ENCODE measurements around the gene TRMT2A. TPM values are rescaled to one million over a fixed set of nuclear protein-coding genes. Genes with fewer than 3 reads are reported as not detected.

Gene TRMT2A
- total and polyA plus RNA-seq, 2 donors from 2014 or later, result 37.3 to 50.0 TPM

DNA sequence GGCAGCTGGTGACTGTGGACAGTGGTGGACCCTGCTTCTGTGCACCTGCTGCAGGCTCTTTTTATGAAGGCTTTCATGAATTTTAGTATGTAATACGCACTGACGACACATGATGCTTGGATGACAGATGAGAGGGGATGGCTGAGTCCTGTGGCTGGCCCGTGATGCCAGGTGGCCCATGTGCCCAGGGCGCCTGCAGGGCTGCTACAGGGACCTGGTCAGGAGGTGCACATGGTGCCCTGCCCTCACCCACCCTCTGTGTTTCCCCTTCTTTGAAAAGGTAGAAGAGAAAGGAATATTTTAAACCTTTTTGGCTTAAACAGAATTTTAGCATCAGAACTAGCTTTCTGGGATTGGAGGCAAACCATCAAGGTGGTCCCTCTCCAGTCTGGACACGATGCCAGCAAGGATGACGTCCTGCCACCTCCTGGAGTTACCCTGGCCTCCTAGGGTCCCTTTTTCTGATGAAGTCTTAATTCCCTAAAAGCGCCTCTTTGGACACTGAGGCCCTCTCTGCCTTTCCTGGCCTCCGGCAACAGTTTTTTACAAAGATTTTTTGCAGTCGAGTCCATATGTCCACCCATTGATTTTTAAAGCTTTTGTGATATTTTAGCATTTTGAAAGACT lies 6.6 kb downstream of the TRMT2A start:
- H3K9me3 ChIP-seq (ENCODE audit: control insufficient read depth in 2 of 3, insufficient read depth in 1 of 3, low read length in 3 of 3), result no peaks in the 10 kb centered on the region
- no peak overlapping the region for H3K4me3 ChIP-seq (ENCODE audit: low read length in 3 of 3)
- FAIRE-seq (no peak), DNase-seq (peak in 1 of 5 donors; percentile 62)
- intact Hi-C loops (cut with DNase I), result loop anchor here (10.0 kb wide), 1 partner anchor 86 kb away; the partner anchor contains the start of gene TANGO2
- TF ChIP-seq, protein P1, sequence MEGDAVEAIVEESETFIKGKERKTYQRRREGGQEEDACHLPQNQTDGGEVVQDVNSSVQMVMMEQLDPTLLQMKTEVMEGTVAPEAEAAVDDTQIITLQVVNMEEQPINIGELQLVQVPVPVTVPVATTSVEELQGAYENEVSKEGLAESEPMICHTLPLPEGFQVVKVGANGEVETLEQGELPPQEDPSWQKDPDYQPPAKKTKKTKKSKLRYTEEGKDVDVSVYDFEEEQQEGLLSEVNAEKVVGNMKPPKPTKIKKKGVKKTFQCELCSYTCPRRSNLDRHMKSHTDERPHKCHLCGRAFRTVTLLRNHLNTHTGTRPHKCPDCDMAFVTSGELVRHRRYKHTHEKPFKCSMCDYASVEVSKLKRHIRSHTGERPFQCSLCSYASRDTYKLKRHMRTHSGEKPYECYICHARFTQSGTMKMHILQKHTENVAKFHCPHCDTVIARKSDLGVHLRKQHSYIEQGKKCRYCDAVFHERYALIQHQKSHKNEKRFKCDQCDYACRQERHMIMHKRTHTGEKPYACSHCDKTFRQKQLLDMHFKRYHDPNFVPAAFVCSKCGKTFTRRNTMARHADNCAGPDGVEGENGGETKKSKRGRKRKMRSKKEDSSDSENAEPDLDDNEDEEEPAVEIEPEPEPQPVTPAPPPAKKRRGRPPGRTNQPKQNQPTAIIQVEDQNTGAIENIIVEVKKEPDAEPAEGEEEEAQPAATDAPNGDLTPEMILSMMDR (IDR thresholded peaks at IDR 0.05; ENCODE audit: borderline replicate concordance, extremely low read depth, insufficient read depth), result no peak
- H3K27ac ChIP-seq (ENCODE audit: low read depth in 2 of 2, low read length in 2 of 2), result no peak overlapping the region
- H3K9ac ChIP-seq (ENCODE audit: low read length in 3 of 3), result no peak overlapping the region
- H3K4me1 ChIP-seq (ENCODE audit: control insufficient read depth in 2 of 3, insufficient read depth in 2 of 3, low read depth in 1 of 3, low read length in 3 of 3), result peaks cover 0 to 3% (median under 1%) of the 10 kb centered on the region in 3 donors
- no peaks in the 10 kb centered on the region for H3K27me3 ChIP-seq (ENCODE audit: control insufficient read depth, insufficient read depth, low read length)
- peaks cover 0 to 52% (median 33%) of the 10 kb centered on the region in 3 donors for H3K36me3 ChIP-seq (ENCODE audit: control insufficient read depth in 2 of 3, insufficient read depth in 3 of 3, low read length in 3 of 3)

DNA sequence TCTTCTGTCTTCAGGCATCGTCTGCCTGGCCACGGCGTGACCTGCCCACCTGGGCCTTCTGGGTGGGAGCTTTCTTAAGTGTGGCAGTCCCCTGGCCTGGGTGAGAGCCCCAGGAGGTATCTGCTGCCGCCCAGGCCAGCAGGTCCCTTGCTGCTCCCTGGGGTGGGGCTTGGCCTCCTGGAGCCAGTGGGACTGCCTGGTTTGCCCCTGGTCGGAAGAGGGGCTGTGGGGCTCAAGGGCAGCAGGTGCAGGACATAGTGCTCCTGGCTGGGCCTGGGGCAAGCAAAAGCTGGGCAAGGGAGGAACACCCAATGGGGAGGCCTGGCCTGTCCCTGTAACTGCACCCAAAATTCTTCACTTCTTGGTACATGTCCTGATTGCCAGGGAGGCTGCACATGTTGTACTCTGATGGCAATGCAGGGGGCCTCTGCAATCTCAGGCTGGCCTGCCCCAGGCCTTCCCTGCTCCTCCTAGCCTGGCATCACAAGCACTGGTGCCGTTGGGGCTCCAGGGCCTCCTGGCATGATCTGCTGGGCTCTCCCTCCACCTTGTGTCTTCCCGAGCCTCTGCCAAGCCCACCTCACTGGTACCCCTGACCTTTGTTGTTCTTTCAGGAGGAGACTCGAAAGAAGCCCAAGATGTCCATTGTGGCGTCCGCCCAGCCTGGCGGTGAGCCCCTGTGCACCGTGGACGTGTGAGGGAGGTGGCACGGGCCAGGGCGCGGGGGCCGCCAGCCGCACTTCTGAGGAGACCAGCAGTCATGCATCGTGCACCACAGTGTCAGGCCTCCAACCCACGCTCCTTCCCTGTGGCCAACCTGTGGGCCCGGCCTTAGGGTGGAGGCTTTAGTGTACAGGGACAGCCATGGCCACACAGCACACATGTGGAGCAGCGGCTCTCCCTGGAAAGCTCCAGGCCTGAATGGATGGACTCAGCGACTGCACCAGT lies 7.3 kb downstream of the TRMT2A start:
- DNase-seq (peak in 1 of 5 donors; percentile 76), FAIRE-seq (no peak)
- Histone ChIP-seq H3K27ac (ENCODE audit: low read depth in 2 of 2, low read length in 2 of 2) (no peak overlapping the region), H3K4me1 (ENCODE audit: control insufficient read depth in 2 of 3, insufficient read depth in 2 of 3, low read depth in 1 of 3, low read length in 3 of 3) (peaks cover 0 to 7% (median 3%) of the 10 kb centered on the region in 3 donors), H3K4me3 (ENCODE audit: low read length in 3 of 3) (no peak overlapping the region), H3K9me3 (ENCODE audit: control insufficient read depth in 2 of 3, insufficient read depth in 1 of 3, low read length in 3 of 3) (no peaks in the 10 kb centered on the region), H3K9ac (ENCODE audit: low read length in 3 of 3) (no peak overlapping the region), H3K27me3 (ENCODE audit: control insufficient read depth, insufficient read depth, low read length) (no peaks in the 10 kb centered on the region), H3K36me3 (ENCODE audit: control insufficient read depth in 2 of 3, insufficient read depth in 3 of 3, low read length in 3 of 3) (peaks cover 0 to 55% (median 41%) of the 10 kb centered on the region in 3 donors)
- intact Hi-C loops (cut with DNase I), result loop anchor here (10.0 kb wide), 1 partner anchor 85 kb away; the partner anchor contains the start of gene TANGO2
- TF ChIP-seq, protein P1 (IDR thresholded peaks at IDR 0.05; ENCODE audit: borderline replicate concordance, extremely low read depth, insufficient read depth), result no peak

GRCh38 chr22:20108757-20109230 lies 8.2 kb downstream of the TRMT2A start:
- Histone ChIP-seq H3K9me3 (ENCODE audit: control insufficient read depth in 2 of 3, insufficient read depth in 1 of 3, low read length in 3 of 3) (no peaks in the 10 kb centered on the region), H3K36me3 (ENCODE audit: control insufficient read depth in 2 of 3, insufficient read depth in 3 of 3, low read length in 3 of 3) (peaks cover under 1 to 58% (median 41%) of the 10 kb centered on the region in 3 donors), H3K27me3 (ENCODE audit: control insufficient read depth, insufficient read depth, low read length) (no peaks in the 10 kb centered on the region), H3K27ac (ENCODE audit: low read depth in 2 of 2, low read length in 2 of 2) (no peak overlapping the region), H3K4me3 (ENCODE audit: low read length in 3 of 3) (no peak overlapping the region), H3K4me1 (ENCODE audit: control insufficient read depth in 2 of 3, insufficient read depth in 2 of 3, low read depth in 1 of 3, low read length in 3 of 3) (peaks cover 0 to 7% (median 0%) of the 10 kb centered on the region in 3 donors), H3K9ac (ENCODE audit: low read length in 3 of 3) (no peak overlapping the region)
- no peak for FAIRE-seq
- TF ChIP-seq, protein P1 (IDR thresholded peaks at IDR 0.05; ENCODE audit: borderline replicate concordance, extremely low read depth, insufficient read depth), result no peak
- no peak for DNase-seq
- intact Hi-C loops (cut with DNase I), result no loop called here

Measured in kidney (tissue), 14 donors.